Small intestine (tissue), 7 donors: ENCODE results near the gene ABHD6. TPM values are rescaled to one million over a fixed set of nuclear protein-coding genes. Genes with fewer than 3 reads are reported as not detected.

Experiments used
- DNase-seq, 2 donors: peaks; one replicate each; pipeline versions ENCODE4 v3.0.0 to v3.0.0-alpha.2; 2013
- FAIRE-seq: peaks from 2 replicates; lab custom pipeline; 2012; peaks lifted over from hg19 to GRCh38; lab: Jason Lieb, UNC
- H3K27ac ChIP-seq, 3 donors: one replicate each; pipeline ENCODE4 v1.5.1; 2013; ENCODE audit warnings: low read length in 2 of 3, mild to moderate bottlenecking in 2 of 3, control low read depth in 1 of 3, inconsistent platforms in 1 of 3, low read depth in 1 of 3, moderate library complexity in 1 of 3
- H3K27me3 ChIP-seq, 3 donors: one replicate each; pipeline ENCODE4 v1.6.1; 2013; ENCODE audit warnings: low read length in 3 of 3, inconsistent platforms in 1 of 3; ENCODE audit not compliant: control insufficient read depth in 3 of 3, insufficient read depth in 3 of 3
- H3K36me3 ChIP-seq, 3 donors: one replicate each; pipeline ENCODE4 v1.6.1; 2013; ENCODE audit warnings: low read length in 3 of 3, inconsistent platforms in 1 of 3, low read depth in 1 of 3, mild to moderate bottlenecking in 1 of 3, moderate library complexity in 1 of 3; ENCODE audit not compliant: control insufficient read depth in 3 of 3, insufficient read depth in 2 of 3
- H3K4me1 ChIP-seq, 3 donors: one replicate each; pipeline ENCODE4 v1.6.1; 2013; ENCODE audit warnings: low read length in 2 of 3, inconsistent platforms in 1 of 3, low read depth in 1 of 3, mild to moderate bottlenecking in 1 of 3, moderate library complexity in 1 of 3; ENCODE audit not compliant: control insufficient read depth in 3 of 3, insufficient read depth in 2 of 3
- H3K4me3 ChIP-seq, 3 donors: one replicate each; pipeline ENCODE4 v1.5.1; 2013; ENCODE audit warnings: low read length in 3 of 3, control low read depth in 1 of 3, inconsistent platforms in 1 of 3, low read depth in 1 of 3, mild to moderate bottlenecking in 1 of 3, moderate library complexity in 1 of 3
- H3K9me3 ChIP-seq, 2 donors: one replicate each; pipeline ENCODE4 v1.6.1; 2013; ENCODE audit warnings: low read depth in 1 of 2, low read length in 1 of 2; ENCODE audit not compliant: control insufficient read depth in 2 of 2, insufficient read depth in 1 of 2
- WGBS, 3 donors: extraction: QIAGEN DNeasy Blood & Tissue Kit; methylation state at CpG; one replicate each; pipeline ENCODE4 v1.1.7; 2013; 5-methylcytosine and 5-hydroxymethylcytosine counted together
- polyA plus RNA-seq, 4 donors: library from polyadenylated mRNA; stranded (reverse) in 3 of 4; unstranded in 1 of 4; fragments of 200-250 nt in 3 of 4; fragments of 120-200 nt in 1 of 4; gene quantifications; one replicate each; pipeline versions ENCODE4 v1.2.1 to v1.2.3, GENCODE V29; 2013
- donor health status: healthy with polysubstance abuse.
- donor health status: control.
- donor health status: control.
- donor health status: Bipolar disorder and iron deficiency.
- donor health status: healthy.

ABHD6 gene
- polyA plus RNA-seq, 4 donors = 12.1 to 42.9 (median 32.3) TPM

- no peaks in the 10 kb centered on the region for H3K36me3 ChIP-seq
- no peak overlapping the region for H3K4me3 ChIP-seq
- DNase-seq = no peak
- H3K9me3 ChIP-seq = no peaks in the 10 kb centered on the region
- H3K27me3 ChIP-seq = peaks cover 0 to 10% (median 0%) of the 10 kb centered on the region in 3 donors
- no peak overlapping the region for H3K27ac ChIP-seq
- WGBS, 3 donors = 94 to 96% (median 94%) methylated on average over 5 of the region's 5 CpGs
- no peak for FAIRE-seq
- H3K4me1 ChIP-seq = peaks cover 0 to 11% (median 8%) of the 10 kb centered on the region in 3 donors
These were observed 92.4 kb downstream of the ABHD6 start for GRCh38 chr3:58329922-58330413.

- DNase-seq = no peak
- Histone ChIP-seq H3K4me3 (no peak overlapping the region), H3K9me3 (no peaks in the 10 kb centered on the region), H3K4me1 (peaks cover 0 to 2% (median 0%) of the 10 kb centered on the region in 3 donors), H3K36me3 (no peaks in the 10 kb centered on the region), H3K27ac (no peak overlapping the region), H3K27me3 (peaks cover 0 to 10% (median 0%) of the 10 kb centered on the region in 3 donors)
- 79 to 87% (median 83%) methylated on average over 4 of the region's 4 CpGs for WGBS, 3 donors
- no peak for FAIRE-seq
These were observed 94.1 kb downstream of the ABHD6 start for GRCh38 chr3:58331593-58332152.

DNA sequence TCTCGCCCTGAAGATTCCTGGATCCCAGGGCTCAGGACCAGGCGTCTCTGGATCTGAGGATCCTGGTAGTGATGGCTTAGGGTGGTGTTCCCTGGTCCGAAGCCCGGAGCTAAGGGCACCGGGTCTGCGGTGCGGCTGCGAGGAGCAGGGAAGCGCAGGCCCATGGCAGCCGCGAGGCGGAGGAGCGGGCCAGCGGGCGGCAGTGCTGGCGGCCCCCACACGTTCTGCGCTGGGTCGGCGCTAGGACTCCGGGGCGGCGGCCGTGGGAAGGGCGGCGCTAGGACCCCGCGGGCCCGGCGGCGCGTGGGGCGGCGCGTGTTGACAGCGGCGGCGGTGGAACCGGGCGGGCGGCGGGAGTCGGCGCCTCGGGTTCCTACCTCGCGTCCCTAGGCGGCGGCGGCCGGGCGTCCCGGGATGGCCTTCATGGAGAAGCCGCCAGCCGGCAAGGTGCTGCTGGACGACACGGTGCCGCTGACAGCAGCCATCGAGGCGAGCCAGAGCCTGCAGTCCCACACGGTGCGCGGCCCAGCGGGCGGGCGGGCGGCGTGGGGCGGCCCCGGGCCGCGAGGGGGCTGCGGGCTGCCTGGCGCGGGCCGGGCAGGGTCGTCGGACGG is 95.1 kb downstream of the ABHD6 start, which contains the start of gene PXK:
Gene PXK, plus strand, starts transcription at position 318 of the 614 bp plus-strand sequence. Its CDS starts 97 bp downstream, at position 415.
- WGBS, 3 donors = 0 to 3% (median 1%) methylated on average over 21 to 79 of the region's 79 CpGs
- no peaks in the 10 kb centered on the region for H3K9me3 ChIP-seq
- H3K27ac ChIP-seq = peak within 1 kb of the TSS in 1 of 3 donors; percentile 66
- H3K36me3 ChIP-seq = no peaks in the 10 kb centered on the region
- peaks cover 0 to 2% (median 0%) of the 10 kb centered on the region in 3 donors for H3K4me1 ChIP-seq
- peaks cover 0 to 10% (median 0%) of the 10 kb centered on the region in 3 donors for H3K27me3 ChIP-seq
- FAIRE-seq (no peak), DNase-seq (peak; percentile 71 to 93)
- peak within 1 kb of the TSS; percentile 59 to 100 (median 83) for H3K4me3 ChIP-seq

DNA sequence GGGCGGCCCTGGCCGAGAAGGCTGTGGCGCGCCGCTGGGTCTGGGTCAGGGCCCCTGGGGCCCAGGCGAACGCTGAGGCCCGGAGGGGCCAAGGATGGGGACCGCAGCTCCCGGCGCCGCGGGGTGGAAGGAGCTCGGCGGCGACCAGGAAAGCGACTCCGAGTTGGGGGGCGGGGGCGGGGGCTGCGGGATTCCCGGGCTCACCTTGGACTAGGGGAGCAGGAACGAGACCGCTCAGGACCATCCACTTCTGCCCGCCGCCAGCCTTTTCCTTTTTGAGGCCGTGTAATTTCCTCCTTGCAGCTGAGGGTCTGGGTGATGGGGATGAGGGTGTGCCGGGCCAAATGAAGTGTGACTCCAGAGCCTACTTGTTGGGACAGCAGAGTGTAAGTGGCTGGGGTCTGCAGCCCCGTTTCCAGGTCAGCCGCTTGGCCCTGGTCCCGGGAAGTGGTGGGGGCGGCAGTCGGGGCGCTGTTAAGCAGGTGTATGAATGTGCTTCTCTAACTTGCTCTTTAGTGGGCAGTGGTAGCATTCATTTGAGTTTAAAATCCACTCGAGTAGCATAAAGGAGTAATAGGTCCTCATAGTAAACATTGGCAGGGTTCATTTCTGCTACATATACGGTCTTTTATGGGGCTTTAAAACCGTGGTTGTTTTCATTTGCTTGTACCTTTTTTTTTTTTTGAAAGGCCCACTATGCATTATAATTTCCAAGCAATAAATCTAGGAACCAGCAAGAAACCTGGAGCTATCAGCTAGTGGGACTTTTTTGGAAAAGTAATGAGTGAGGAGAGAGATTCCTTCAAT is 95.8 kb downstream of the ABHD6 start:
- Histone ChIP-seq H3K4me3 (peak overlapping the region; percentile 59 to 100 (median 83)), H3K4me1 (peaks cover 0 to 2% (median 0%) of the 10 kb centered on the region in 3 donors), H3K9me3 (no peaks in the 10 kb centered on the region), H3K27me3 (peaks cover 0 to 10% (median 0%) of the 10 kb centered on the region in 3 donors), H3K36me3 (no peaks in the 10 kb centered on the region), H3K27ac (peak overlapping the region in 1 of 3 donors; percentile 66)
- FAIRE-seq = no peak
- 0 to 1% (median 0%) methylated on average over 29 to 37 of the region's 37 CpGs for whole genome bisulfite sequencing, 3 donors
- peak; percentile 26 to 51 for DNase-seq

DNA sequence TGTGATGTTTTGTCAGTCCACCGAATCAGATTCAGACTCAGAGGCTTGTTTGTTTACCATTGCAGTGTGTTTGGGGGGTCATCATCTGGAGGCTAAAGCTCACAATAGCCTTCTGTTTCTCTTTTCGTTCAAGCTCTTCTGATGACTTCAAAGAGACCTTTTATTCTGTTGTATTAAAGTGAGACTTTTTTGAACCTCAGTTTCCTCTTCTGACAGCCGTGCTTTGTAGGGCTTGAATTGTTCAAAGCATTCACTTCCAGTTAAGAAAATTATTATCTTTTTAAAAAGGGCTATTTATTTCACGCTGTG is 96.4 kb downstream of the ABHD6 start:
- no peaks in the 10 kb centered on the region for H3K9me3 ChIP-seq
- H3K36me3 ChIP-seq = no peaks in the 10 kb centered on the region
- DNase-seq (no peak), FAIRE-seq (no peak)
- H3K4me3 ChIP-seq = peak overlapping the region; percentile 59 to 100 (median 83)
- peaks cover 0 to 2% (median 0%) of the 10 kb centered on the region in 3 donors for H3K4me1 ChIP-seq
- H3K27me3 ChIP-seq = peaks cover 0 to 10% (median 0%) of the 10 kb centered on the region in 3 donors
- no peak overlapping the region for H3K27ac ChIP-seq
- 21 to 26% (median 21%) methylated on average over 4 of the region's 4 CpGs for WGBS, 3 donors

DNA sequence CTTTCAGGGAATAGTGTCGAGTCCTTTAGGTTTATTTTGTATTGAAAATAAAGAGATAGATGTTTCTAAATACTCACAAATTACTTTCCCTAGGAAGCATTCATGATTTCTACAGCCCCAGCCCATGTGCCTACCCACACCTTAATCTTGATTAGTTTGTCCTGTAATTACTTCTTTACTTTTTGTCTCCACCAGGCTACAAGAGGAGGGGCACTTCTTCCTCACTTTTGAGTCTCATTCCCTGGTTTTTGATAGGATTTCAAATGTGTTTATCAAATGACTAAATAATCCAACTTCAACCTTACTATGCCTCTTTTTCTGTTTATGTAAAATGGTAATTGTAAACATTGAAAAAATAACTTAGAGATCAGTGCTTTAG is 96.9 kb downstream of the ABHD6 start:
- H3K27ac ChIP-seq = peak overlapping the region in 1 of 3 donors; percentile 56
- WGBS, 3 donors = 38 to 50% (median 47%) methylated on average over 1 of the region's 1 CpG
- H3K9me3 ChIP-seq = no peaks in the 10 kb centered on the region
- H3K4me3 ChIP-seq = no peak overlapping the region
- DNase-seq = no peak
- peaks cover 0 to 10% (median 0%) of the 10 kb centered on the region in 3 donors for H3K27me3 ChIP-seq
- H3K4me1 ChIP-seq = peaks cover 0 to 2% (median 0%) of the 10 kb centered on the region in 3 donors
- H3K36me3 ChIP-seq = no peaks in the 10 kb centered on the region
- no peak for FAIRE-seq

DNA sequence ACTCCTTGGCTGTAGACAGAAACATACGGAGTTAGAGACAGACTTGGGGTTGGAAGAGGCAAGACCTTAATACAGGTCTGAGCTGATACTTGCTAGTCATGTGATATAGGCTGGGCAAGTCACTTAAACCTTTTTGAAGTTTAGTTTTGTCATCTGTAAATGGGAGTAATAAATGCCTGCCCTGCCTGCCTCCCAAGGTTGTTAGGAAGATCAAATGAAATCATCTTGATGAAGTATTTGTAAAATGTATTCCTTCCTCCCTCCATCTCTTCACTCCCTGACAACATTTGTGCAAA is 98.0 kb downstream of the ABHD6 start:
- no peaks in the 10 kb centered on the region for H3K9me3 ChIP-seq
- 41 to 54% (median 48%) methylated on average over 1 of the region's 1 CpG for WGBS, 3 donors
- no peaks in the 10 kb centered on the region for H3K36me3 ChIP-seq
- DNase-seq (no peak), FAIRE-seq (no peak)
- no peak overlapping the region for H3K4me3 ChIP-seq
- H3K27ac ChIP-seq = peak overlapping the region in 2 of 3 donors; percentile 16 to 28
- H3K4me1 ChIP-seq = peaks cover 0 to 2% (median 0%) of the 10 kb centered on the region in 3 donors
- H3K27me3 ChIP-seq = peaks cover 0 to 10% (median 0%) of the 10 kb centered on the region in 3 donors

DNA sequence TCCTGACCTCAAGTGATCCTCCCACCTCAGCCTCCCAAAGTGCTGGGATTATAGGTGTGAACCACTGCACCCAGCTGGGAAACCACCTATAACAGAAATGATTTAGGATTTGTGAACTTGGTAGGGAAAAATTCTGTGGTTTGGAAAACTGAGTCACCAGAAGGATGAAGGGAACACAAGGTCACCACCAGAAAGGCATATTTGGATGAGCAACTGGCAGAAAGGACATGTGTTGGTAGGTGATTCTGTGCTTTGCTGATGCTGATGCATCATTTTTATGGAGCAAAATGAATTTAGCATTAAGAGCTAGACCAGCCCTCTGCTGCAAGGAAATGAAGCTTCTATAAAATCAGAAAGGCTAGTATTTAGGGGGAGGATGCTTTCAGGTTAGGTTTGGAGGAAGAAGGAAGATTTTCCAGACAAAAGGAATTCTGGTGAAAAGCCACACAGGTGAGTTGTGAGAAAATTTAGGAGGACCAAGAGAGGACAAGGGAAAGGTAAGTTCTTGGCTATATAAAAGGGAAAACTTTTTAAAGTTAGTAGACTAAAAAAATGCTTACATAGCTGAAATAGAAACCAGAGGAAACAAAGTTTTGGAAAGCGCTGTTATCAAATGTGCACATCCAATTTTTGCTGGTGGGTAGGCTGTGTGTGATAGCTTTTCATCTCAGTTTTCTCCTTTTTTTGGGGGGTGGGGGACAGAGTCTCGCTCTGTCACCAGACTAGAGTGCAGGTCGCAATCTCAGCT is 98.7 kb downstream of the ABHD6 start:
- Histone ChIP-seq H3K36me3 (peaks cover 0 to 3% (median 0%) of the 10 kb centered on the region in 3 donors), H3K27me3 (peaks cover 0 to 5% (median 0%) of the 10 kb centered on the region in 3 donors), H3K9me3 (no peaks in the 10 kb centered on the region), H3K27ac (no peak overlapping the region), H3K4me3 (no peak overlapping the region), H3K4me1 (peaks cover 0 to 2% (median 0%) of the 10 kb centered on the region in 3 donors)
- 97 to 98% (median 98%) methylated on average over 3 of the region's 3 CpGs for WGBS, 3 donors
- FAIRE-seq (no peak), DNase-seq (no peak)
